Cardiac fibroblast (primary cell): ENCODE results near the gene LHFPL3.

Experiments used
- DNase-seq, 2 donors: peaks; one replicate each; pipeline versions ENCODE4 v3.0.0 to v3.0.0-alpha.2; 2010; ENCODE audit warnings: low read depth in 2 of 2
- H3K4me3 ChIP-seq, 2 donors: replicated peaks in 1 of 2; 1 replicate in 1 of 2; 2 replicates in 1 of 2; pipeline ENCODE4 v1.5.1; 2011; ENCODE audit warnings: low read depth in 2 of 2, low read length in 2 of 2, mild to moderate bottlenecking in 2 of 2, moderate library complexity in 1 of 2
- TF ChIP-seq, protein P1 (sequence below): IDR thresholded peaks from one replicate; pipeline ENCODE4 v1.5.1; 2011; ENCODE audit warnings: low read depth, mild to moderate bottlenecking, low read length, inconsistent platforms

LHFPL3 gene

DNA sequence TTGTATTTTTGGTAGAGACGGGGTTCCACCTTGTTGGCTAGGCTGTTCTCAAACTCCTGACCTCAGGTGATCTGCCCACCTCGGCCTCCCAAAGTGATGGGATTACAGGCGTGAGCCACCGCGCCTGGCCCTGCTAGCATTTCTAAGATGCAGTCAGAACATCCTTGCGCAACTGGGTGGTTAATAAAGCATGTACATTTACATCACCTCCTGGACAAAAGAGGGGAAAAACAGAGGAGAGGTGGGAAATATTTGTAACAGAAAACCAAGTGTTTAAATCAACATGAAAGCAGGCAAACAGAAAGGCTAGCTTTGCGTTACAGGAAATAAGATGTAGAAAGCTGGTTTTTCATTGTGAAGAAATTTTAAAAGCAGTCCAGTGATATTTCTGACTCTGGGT is 464.7 kb downstream of the LHFPL3 start:
- TF ChIP-seq, protein P1, sequence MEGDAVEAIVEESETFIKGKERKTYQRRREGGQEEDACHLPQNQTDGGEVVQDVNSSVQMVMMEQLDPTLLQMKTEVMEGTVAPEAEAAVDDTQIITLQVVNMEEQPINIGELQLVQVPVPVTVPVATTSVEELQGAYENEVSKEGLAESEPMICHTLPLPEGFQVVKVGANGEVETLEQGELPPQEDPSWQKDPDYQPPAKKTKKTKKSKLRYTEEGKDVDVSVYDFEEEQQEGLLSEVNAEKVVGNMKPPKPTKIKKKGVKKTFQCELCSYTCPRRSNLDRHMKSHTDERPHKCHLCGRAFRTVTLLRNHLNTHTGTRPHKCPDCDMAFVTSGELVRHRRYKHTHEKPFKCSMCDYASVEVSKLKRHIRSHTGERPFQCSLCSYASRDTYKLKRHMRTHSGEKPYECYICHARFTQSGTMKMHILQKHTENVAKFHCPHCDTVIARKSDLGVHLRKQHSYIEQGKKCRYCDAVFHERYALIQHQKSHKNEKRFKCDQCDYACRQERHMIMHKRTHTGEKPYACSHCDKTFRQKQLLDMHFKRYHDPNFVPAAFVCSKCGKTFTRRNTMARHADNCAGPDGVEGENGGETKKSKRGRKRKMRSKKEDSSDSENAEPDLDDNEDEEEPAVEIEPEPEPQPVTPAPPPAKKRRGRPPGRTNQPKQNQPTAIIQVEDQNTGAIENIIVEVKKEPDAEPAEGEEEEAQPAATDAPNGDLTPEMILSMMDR = no peak
- DNase-seq = peak in 1 of 2 donors; percentile 61
- H3K4me3 ChIP-seq = no peak overlapping the region

DNA sequence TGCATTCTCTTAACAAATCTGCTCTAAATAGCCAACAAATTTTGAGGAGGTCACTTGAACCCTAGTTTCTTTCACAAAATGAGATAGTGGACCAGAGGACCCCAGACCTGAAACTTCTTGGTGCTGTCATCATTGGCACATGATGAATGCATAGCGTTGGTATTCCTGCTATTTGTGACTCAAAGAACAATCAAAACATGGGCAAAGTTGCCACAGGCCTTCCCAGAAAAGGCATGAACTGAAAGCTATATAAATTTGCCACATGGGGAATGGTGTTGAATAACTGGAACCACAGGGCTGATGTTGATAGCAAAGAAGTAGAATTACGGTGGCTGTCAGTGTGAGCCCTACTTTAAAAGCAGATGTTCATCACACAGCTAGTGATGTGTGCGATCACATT is 465.8 kb downstream of the LHFPL3 start:
- TF ChIP-seq, protein P1 = no peak
- DNase-seq = no peak
- no peak overlapping the region for H3K4me3 ChIP-seq

DNA sequence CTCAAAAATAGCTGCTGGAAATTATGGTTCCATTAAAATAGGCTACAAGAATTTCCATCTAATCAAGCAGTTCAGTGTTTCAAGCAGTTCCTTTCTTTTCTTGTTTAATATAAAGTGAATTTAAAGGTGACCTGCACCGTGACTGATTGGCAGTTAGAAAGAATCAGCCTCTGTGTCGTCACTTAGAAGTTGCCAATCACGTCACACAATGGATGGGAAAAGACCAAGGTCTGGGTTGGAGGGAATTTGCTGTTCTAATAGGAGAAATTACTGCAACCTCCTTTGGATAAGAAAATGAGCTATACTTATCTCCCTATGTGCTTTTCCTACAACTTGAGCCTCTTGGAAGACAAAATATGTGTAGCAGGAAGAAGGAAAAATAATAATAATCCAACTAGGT is 466.2 kb downstream of the LHFPL3 start:
- TF ChIP-seq, protein P1 = no peak
- no peak for DNase-seq
- no peak overlapping the region for H3K4me3 ChIP-seq

DNA sequence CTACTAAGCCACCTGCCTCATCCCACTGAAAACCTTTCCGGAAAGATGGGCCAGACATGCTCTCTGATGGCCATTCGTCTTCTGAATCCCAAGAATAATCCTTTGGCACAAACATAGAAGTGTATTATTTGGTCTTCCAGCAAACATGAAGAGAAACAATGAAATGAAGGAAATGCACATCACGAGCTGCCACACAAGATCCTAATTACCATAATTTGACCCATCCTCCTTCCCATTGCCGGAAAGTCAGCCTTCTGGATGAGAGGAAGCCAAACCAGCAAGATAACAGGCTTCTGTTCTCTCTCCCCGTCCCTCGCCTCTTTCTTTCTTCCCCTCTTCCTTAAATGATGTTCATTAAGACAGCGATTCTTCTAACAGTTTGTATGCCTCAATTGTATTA is 466.7 kb downstream of the LHFPL3 start:
- TF ChIP-seq, protein P1 = no peak

DNA sequence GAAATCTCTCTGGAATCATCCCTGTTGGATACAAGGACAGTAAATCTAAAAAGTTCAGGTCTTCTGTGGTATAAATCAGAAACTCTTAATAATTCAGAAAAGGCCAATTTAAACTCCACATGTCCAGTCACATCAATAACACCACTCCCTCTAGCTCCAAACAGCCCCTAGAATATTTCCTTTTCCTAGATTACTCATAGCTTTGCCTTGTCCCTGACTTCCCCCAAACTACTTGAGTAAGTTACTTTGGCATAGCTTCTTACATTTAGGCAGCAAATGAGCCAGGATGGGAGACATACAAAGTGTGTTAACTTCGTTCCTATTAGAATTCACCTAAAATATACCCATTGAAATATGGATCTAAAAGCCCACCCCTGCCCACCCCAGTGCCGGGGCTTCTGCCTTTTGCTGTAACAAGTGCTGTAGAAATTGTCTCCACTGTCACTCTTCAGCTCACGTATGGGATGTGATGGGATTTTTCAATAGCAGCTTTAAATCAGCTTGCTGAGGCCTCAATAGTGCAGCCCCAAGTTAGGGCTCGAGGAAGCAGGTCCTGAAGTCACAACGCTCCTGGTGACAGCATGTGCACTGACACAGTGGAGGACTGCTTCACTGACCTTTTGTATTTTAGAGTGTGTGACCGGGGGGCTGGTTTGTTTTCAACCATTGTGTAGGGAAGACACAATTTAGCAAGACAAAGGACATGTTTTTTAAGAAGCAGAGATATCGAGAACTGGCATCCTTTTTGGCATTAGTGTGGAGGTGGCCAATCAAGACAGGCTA is 467.4 kb downstream of the LHFPL3 start:
- TF ChIP-seq, protein P1 = no peak
- peak in 1 of 2 donors; percentile 51 for DNase-seq
- no peak overlapping the region for H3K4me3 ChIP-seq

More for the DNA sequence above, 466.7 kb downstream of the LHFPL3 start:
- DNase-seq = no peak
- no peak overlapping the region for H3K4me3 ChIP-seq

DNA sequence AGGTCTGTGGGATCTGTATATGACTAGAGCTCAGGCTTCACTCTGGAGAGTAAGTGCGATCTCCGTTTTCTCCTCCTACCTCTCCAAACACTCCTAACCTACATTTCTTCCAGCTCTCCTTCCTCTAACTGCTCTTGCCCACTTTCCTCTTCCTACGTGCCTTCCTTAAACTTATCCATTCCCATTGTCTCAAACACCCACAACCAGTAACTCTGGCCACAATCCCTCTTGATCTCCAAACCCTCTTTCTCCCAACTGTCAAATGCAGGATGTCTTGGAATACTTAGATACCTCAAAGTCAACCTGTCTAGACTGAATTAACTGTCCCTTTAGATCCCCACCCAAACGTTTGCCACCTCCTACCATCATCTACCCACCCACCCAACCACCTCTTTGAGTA is 471.9 kb downstream of the LHFPL3 start:
- DNase-seq = no peak
- TF ChIP-seq, protein P1 = no peak
- no peak overlapping the region for H3K4me3 ChIP-seq

DNA sequence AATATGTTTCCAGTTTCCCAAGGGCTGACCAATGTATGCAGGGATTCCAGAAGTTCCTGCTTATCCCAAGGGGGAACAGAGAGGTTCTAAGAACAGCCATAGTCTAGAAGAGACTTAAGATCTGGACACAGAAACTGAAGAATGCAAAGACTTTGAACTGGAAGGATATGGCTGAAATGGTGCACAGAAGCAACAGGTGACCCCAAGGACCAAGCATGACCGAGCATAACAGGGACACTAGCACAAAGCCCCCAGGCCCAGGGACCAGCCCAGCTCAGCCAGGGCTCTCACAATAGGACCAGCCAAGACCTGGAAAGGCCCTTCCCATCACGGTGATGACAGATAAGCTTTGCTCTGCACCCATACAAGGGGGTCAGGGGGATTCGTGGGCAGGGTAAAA is 472.6 kb downstream of the LHFPL3 start:
- TF ChIP-seq, protein P1 = no peak
- DNase-seq = no peak
- no peak overlapping the region for H3K4me3 ChIP-seq
